ENCODE data around the gene ASAP3.
A peak's percentile ranks its signal among the peaks of the same experiment; 100 is the strongest.

ASAP3 gene

GRCh38 chr1:23422941-23423340 lies 61.0 kb downstream of the ASAP3 start:
- peaks cover 13% of the 10 kb centered on the region for H3K4me1 ChIP-seq (ENCODE audit: control insufficient read depth, insufficient read depth, low read length, unreplicated experiment)
- no peak overlapping the region; the same call in 1 of the 2 replicates for H3K4me3 ChIP-seq (ENCODE audit: low read depth, low read length)
- no peak overlapping the region for H3K27ac ChIP-seq (ENCODE audit: low read depth, low read length)
- no peaks in the 10 kb centered on the region for H3K36me3 ChIP-seq (ENCODE audit: insufficient read depth, low read length)
- H3K27me3 ChIP-seq (ENCODE audit: insufficient read depth, low read length) = no peaks in the 10 kb centered on the region
- no peaks in the 10 kb centered on the region for H3K79me2 ChIP-seq (ENCODE audit: control insufficient read depth, insufficient read depth, low read length, unreplicated experiment)
- H2AFZ ChIP-seq (ENCODE audit: low read length, unreplicated experiment) = no peak overlapping the region

- Histone ChIP-seq H3K27me3 (ENCODE audit: insufficient read depth, low read length) (no peaks in the 10 kb centered on the region), H2AFZ (ENCODE audit: low read length, unreplicated experiment) (no peak overlapping the region), H3K4me1 (ENCODE audit: control insufficient read depth, insufficient read depth, low read length, unreplicated experiment) (peaks cover 13% of the 10 kb centered on the region), H3K79me2 (ENCODE audit: control insufficient read depth, insufficient read depth, low read length, unreplicated experiment) (no peaks in the 10 kb centered on the region), H3K36me3 (ENCODE audit: insufficient read depth, low read length) (peaks cover under 1% of the 10 kb centered on the region; the same call in 1 of the 2 replicates), H3K27ac (ENCODE audit: low read depth, low read length) (no peak overlapping the region), H3K4me3 (ENCODE audit: low read depth, low read length) (peak overlapping the region; percentile 26)
These were observed 61.6 kb downstream of the ASAP3 start for GRCh38 chr1:23422241-23422877.

GRCh38 chr1:23421753-23422240 lies 62.2 kb downstream of the ASAP3 start:
- Histone ChIP-seq H3K27me3 (ENCODE audit: insufficient read depth, low read length) (no peaks in the 10 kb centered on the region), H2AFZ (ENCODE audit: low read length, unreplicated experiment) (no peak overlapping the region), H3K36me3 (ENCODE audit: insufficient read depth, low read length) (peaks cover 5% of the 10 kb centered on the region; the same call in 1 of the 2 replicates), H3K27ac (ENCODE audit: low read depth, low read length) (no peak overlapping the region), H3K4me3 (ENCODE audit: low read depth, low read length) (peak overlapping the region; percentile 26; the same call in 1 of the 2 replicates), H3K4me1 (ENCODE audit: control insufficient read depth, insufficient read depth, low read length, unreplicated experiment) (peaks cover 13% of the 10 kb centered on the region), H3K79me2 (ENCODE audit: control insufficient read depth, insufficient read depth, low read length, unreplicated experiment) (no peaks in the 10 kb centered on the region)

GRCh38 chr1:23421343-23421742 lies 62.6 kb downstream of the ASAP3 start:
- Histone ChIP-seq H3K27me3 (ENCODE audit: insufficient read depth, low read length) (no peaks in the 10 kb centered on the region), H3K36me3 (ENCODE audit: insufficient read depth, low read length) (peaks cover 5% of the 10 kb centered on the region; the same call in 1 of the 2 replicates), H3K79me2 (ENCODE audit: control insufficient read depth, insufficient read depth, low read length, unreplicated experiment) (no peaks in the 10 kb centered on the region), H3K27ac (ENCODE audit: low read depth, low read length) (no peak overlapping the region), H3K4me1 (ENCODE audit: control insufficient read depth, insufficient read depth, low read length, unreplicated experiment) (peaks cover 13% of the 10 kb centered on the region), H3K4me3 (ENCODE audit: low read depth, low read length) (no peak overlapping the region), H2AFZ (ENCODE audit: low read length, unreplicated experiment) (no peak overlapping the region)

- Histone ChIP-seq H3K4me3 (ENCODE audit: low read depth, low read length) (no peak overlapping the region), H3K27ac (ENCODE audit: low read depth, low read length) (no peak overlapping the region), H3K36me3 (ENCODE audit: insufficient read depth, low read length) (peaks cover 5% of the 10 kb centered on the region; the same call in 1 of the 2 replicates), H3K27me3 (ENCODE audit: insufficient read depth, low read length) (no peaks in the 10 kb centered on the region), H3K4me1 (ENCODE audit: control insufficient read depth, insufficient read depth, low read length, unreplicated experiment) (peaks cover 13% of the 10 kb centered on the region), H2AFZ (ENCODE audit: low read length, unreplicated experiment) (no peak overlapping the region), H3K79me2 (ENCODE audit: control insufficient read depth, insufficient read depth, low read length, unreplicated experiment) (no peaks in the 10 kb centered on the region)
These were observed 63.2 kb downstream of the ASAP3 start for GRCh38 chr1:23420778-23421177.

GRCh38 chr1:23419180-23419579 lies 64.8 kb downstream of the ASAP3 start:
- no peaks in the 10 kb centered on the region for H3K27me3 ChIP-seq (ENCODE audit: insufficient read depth, low read length)
- no peaks in the 10 kb centered on the region for H3K79me2 ChIP-seq (ENCODE audit: control insufficient read depth, insufficient read depth, low read length, unreplicated experiment)
- H3K4me1 ChIP-seq (ENCODE audit: control insufficient read depth, insufficient read depth, low read length, unreplicated experiment) = peaks cover 13% of the 10 kb centered on the region
- H2AFZ ChIP-seq (ENCODE audit: low read length, unreplicated experiment) = no peak overlapping the region
- no peak overlapping the region for H3K4me3 ChIP-seq (ENCODE audit: low read depth, low read length)
- no peak overlapping the region for H3K27ac ChIP-seq (ENCODE audit: low read depth, low read length)
- H3K36me3 ChIP-seq (ENCODE audit: insufficient read depth, low read length) = peaks cover 5% of the 10 kb centered on the region; the same call in 1 of the 2 replicates

- Histone ChIP-seq H3K4me1 (ENCODE audit: control insufficient read depth, insufficient read depth, low read length, unreplicated experiment) (peaks cover 8% of the 10 kb centered on the region), H3K27ac (ENCODE audit: low read depth, low read length) (no peak overlapping the region), H3K27me3 (ENCODE audit: insufficient read depth, low read length) (no peaks in the 10 kb centered on the region), H2AFZ (ENCODE audit: low read length, unreplicated experiment) (no peak overlapping the region), H3K4me3 (ENCODE audit: low read depth, low read length) (no peak overlapping the region), H3K79me2 (ENCODE audit: control insufficient read depth, insufficient read depth, low read length, unreplicated experiment) (no peaks in the 10 kb centered on the region), H3K36me3 (ENCODE audit: insufficient read depth, low read length) (peaks cover 5% of the 10 kb centered on the region; the same call in 1 of the 2 replicates)
These were observed 66.4 kb downstream of the ASAP3 start for GRCh38 chr1:23417570-23417969.

- Histone ChIP-seq H3K27me3 (ENCODE audit: insufficient read depth, low read length) (no peaks in the 10 kb centered on the region), H3K4me3 (ENCODE audit: low read depth, low read length) (no peak overlapping the region), H3K36me3 (ENCODE audit: insufficient read depth, low read length) (peaks cover 5% of the 10 kb centered on the region; the same call in 1 of the 2 replicates), H2AFZ (ENCODE audit: low read length, unreplicated experiment) (no peak overlapping the region), H3K4me1 (ENCODE audit: control insufficient read depth, insufficient read depth, low read length, unreplicated experiment) (peaks cover 4% of the 10 kb centered on the region), H3K79me2 (ENCODE audit: control insufficient read depth, insufficient read depth, low read length, unreplicated experiment) (no peaks in the 10 kb centered on the region), H3K27ac (ENCODE audit: low read depth, low read length) (no peak overlapping the region)
These were observed 67.0 kb downstream of the ASAP3 start for GRCh38 chr1:23416964-23417363.

GRCh38 chr1:23408797-23409290 lies 75.1 kb downstream of the ASAP3 start:
- Histone ChIP-seq H3K27me3 (ENCODE audit: insufficient read depth, low read length) (no peaks in the 10 kb centered on the region), H3K4me1 (ENCODE audit: control insufficient read depth, insufficient read depth, low read length, unreplicated experiment) (peaks cover 21% of the 10 kb centered on the region), H3K4me3 (ENCODE audit: low read depth, low read length) (no peak overlapping the region), H2AFZ (ENCODE audit: low read length, unreplicated experiment) (no peak overlapping the region), H3K79me2 (ENCODE audit: control insufficient read depth, insufficient read depth, low read length, unreplicated experiment) (no peaks in the 10 kb centered on the region), H3K27ac (ENCODE audit: low read depth, low read length) (no peak overlapping the region), H3K36me3 (ENCODE audit: insufficient read depth, low read length) (no peaks in the 10 kb centered on the region)

- Histone ChIP-seq H2AFZ (ENCODE audit: low read length, unreplicated experiment) (no peak overlapping the region), H3K4me3 (ENCODE audit: low read depth, low read length) (no peak overlapping the region), H3K27ac (ENCODE audit: low read depth, low read length) (no peak overlapping the region), H3K36me3 (ENCODE audit: insufficient read depth, low read length) (no peaks in the 10 kb centered on the region), H3K79me2 (ENCODE audit: control insufficient read depth, insufficient read depth, low read length, unreplicated experiment) (no peaks in the 10 kb centered on the region), H3K27me3 (ENCODE audit: insufficient read depth, low read length) (no peaks in the 10 kb centered on the region), H3K4me1 (ENCODE audit: control insufficient read depth, insufficient read depth, low read length, unreplicated experiment) (peaks cover 35% of the 10 kb centered on the region)
These were observed 76.9 kb downstream of the ASAP3 start for GRCh38 chr1:23407016-23407630.

GRCh38 chr1:23405946-23406345 lies 78.0 kb downstream of the ASAP3 start:
- Histone ChIP-seq H3K4me1 (ENCODE audit: control insufficient read depth, insufficient read depth, low read length, unreplicated experiment) (peaks cover 25% of the 10 kb centered on the region), H3K4me3 (ENCODE audit: low read depth, low read length) (no peak overlapping the region), H3K79me2 (ENCODE audit: control insufficient read depth, insufficient read depth, low read length, unreplicated experiment) (no peaks in the 10 kb centered on the region), H2AFZ (ENCODE audit: low read length, unreplicated experiment) (no peak overlapping the region), H3K36me3 (ENCODE audit: insufficient read depth, low read length) (no peaks in the 10 kb centered on the region), H3K27me3 (ENCODE audit: insufficient read depth, low read length) (no peaks in the 10 kb centered on the region), H3K27ac (ENCODE audit: low read depth, low read length) (no peak overlapping the region)

Measured in ACC112 (cell line).